ENCODE measurements around the gene LRMDA. TPM values are rescaled to one million over a fixed set of nuclear protein-coding genes. Genes with fewer than 3 reads are reported as not detected.

The LRMDA gene
- total and polyA plus RNA-seq, 7 donors = 2.8 to 22.2 (median 9.0) TPM

DNA sequence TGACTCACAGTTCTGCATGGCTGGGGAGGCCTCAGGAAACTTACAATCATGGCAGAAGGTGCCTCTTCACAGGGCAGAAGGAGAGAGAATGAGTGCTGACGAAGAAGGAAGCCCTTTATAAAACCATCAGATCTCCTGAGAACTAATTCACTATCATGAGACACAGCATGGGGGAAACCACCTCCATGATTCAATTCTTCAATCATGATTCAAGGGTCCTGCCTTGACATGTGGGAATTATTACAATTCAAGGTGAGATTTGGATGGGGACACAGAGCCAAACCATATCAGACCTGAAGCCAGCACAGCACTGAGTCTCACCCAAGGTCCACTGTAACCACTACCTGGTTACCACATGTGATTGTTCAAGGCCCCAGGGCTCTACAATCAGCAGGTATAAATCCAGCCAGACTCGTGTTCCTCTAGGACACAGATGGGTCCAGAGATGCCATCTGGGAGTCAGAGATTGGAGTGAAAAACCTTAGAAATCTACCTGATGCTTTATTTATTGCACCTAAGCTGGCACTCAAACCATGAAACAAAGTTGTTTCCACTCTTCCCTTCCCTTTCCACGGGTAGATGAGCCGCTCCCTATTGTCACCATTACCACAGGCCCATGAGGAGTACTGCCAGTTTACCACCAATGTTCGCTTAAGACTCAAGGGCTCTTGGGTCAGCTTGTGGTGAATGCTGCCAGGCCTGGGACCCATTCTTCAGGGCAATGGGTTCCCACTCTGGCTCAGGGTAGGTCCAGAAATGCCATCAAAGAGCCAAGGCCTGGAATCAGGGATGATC, 1061.5 kb downstream of the LRMDA start:
- Histone ChIP-seq H3K4me1 (no peaks in the 10 kb centered on the region), H3K9me3 (peaks cover 0 to 12% (median 2%) of the 10 kb centered on the region in 4 donors), H3K4me3 (no peak overlapping the region), H3K27me3 (no peaks in the 10 kb centered on the region), H3K27ac (no peak overlapping the region), H3K36me3 (no peaks in the 10 kb centered on the region)
- no peak for DNase-seq
- intact Hi-C loops (cut with DNase I) = no loop called here
- WGBS, 2 donors = 86 to 95% methylated on average over 5 of the region's 5 CpGs
- TF ChIP-seq POLR2AphosphoS5 (IDR thresholded peaks at IDR 0.05) (no peak), POLR2A (IDR thresholded peaks at IDR 0.05) (no peak), EP300 (IDR thresholded peaks at IDR 0.05) (no peak)
- TF ChIP-seq, protein P1, sequence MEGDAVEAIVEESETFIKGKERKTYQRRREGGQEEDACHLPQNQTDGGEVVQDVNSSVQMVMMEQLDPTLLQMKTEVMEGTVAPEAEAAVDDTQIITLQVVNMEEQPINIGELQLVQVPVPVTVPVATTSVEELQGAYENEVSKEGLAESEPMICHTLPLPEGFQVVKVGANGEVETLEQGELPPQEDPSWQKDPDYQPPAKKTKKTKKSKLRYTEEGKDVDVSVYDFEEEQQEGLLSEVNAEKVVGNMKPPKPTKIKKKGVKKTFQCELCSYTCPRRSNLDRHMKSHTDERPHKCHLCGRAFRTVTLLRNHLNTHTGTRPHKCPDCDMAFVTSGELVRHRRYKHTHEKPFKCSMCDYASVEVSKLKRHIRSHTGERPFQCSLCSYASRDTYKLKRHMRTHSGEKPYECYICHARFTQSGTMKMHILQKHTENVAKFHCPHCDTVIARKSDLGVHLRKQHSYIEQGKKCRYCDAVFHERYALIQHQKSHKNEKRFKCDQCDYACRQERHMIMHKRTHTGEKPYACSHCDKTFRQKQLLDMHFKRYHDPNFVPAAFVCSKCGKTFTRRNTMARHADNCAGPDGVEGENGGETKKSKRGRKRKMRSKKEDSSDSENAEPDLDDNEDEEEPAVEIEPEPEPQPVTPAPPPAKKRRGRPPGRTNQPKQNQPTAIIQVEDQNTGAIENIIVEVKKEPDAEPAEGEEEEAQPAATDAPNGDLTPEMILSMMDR (IDR thresholded peaks at IDR 0.05) = no peak

DNA sequence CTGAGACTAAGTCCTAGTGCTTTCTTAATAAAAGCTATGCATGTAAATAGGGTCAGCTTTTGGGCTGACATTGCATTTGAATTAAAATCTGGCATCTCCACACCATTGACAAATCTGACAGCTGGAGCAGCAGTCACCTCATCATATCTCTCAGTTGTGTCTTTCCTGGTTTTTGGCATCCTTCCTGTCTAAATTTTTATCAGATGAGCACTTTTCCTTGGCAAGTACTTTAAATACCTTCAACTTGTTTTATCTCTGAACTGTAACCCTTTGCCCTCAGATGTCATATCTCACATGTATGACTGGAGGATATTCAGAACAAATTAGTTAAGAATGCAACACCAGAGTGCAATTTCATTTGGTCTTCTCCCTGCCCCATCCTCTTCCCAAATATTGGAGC, 1066.2 kb downstream of the LRMDA start:
- DNase-seq = no peak
- Histone ChIP-seq H3K36me3 (no peaks in the 10 kb centered on the region), H3K27me3 (no peaks in the 10 kb centered on the region), H3K27ac (no peak overlapping the region), H3K4me1 (no peaks in the 10 kb centered on the region), H3K4me3 (no peak overlapping the region), H3K9me3 (peaks cover 0 to 8% (median 2%) of the 10 kb centered on the region in 4 donors)
- intact Hi-C loops (cut with DNase I) = no loop called here
- TF ChIP-seq EP300 (IDR thresholded peaks at IDR 0.05) (no peak), POLR2AphosphoS5 (IDR thresholded peaks at IDR 0.05) (no peak)

DNA sequence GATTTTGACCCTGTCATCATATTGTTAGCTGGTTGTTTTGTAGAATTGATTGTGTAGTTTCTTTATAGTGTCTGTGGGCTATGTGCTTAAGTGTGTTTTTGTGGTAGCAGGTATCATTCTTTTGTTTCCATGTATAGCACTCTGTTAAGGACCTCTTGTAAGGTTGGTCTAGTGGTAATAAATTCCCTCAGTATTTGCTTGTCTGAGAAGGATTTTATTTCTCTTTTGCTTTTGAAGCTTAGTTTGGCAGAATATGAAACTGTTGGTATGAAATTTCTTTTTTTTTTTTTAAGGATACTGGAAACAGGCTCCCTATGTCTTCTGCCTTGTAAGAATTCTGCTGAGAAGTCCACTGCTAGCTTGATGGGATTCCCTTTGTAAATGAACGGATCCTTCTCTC, 1073.4 kb downstream of the LRMDA start:
- no peak for TF ChIP-seq POLR2A (IDR thresholded peaks at IDR 0.05)
- no peak for TF ChIP-seq EP300 (IDR thresholded peaks at IDR 0.05)
- TF ChIP-seq, protein P1 (IDR thresholded peaks at IDR 0.05) = no peak
- TF ChIP-seq POLR2AphosphoS5 (IDR thresholded peaks at IDR 0.05) = no peak
- Histone ChIP-seq H3K27me3 (no peaks in the 10 kb centered on the region), H3K27ac (no peak overlapping the region), H3K4me3 (no peak overlapping the region), H3K36me3 (no peaks in the 10 kb centered on the region), H3K9me3 (peaks cover 0 to 3% (median 0%) of the 10 kb centered on the region in 4 donors), H3K4me1 (no peaks in the 10 kb centered on the region)
- 92 to 93% methylated on average over 1 of the region's 1 CpG for WGBS, 2 donors
- intact Hi-C loops (cut with DNase I) = no loop called here
- no peak for DNase-seq

DNA sequence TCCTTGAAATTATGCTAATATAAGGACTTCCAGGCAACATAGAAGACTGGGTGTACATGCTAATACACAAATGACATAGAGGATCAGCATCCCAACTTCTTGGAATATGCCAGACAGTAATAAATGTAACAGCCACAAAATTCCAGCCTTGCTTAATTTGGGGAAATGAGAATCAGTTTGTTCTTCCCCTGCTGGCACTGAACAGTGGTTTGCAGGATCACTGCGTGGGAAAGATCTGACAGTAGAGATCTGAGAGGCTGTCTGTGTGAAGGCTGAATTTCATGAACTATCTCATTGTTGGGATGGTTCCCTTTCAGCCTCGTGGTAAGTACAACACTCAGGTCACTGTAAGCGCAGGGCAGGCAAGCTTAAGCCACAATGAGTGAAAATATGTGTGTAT, 1078.0 kb downstream of the LRMDA start:
- Histone ChIP-seq H3K27me3 (no peaks in the 10 kb centered on the region), H3K36me3 (no peaks in the 10 kb centered on the region), H3K27ac (no peak overlapping the region), H3K9me3 (no peaks in the 10 kb centered on the region), H3K4me1 (no peaks in the 10 kb centered on the region), H3K4me3 (no peak overlapping the region)
- intact Hi-C loops (cut with DNase I) = no loop called here
- WGBS, 2 donors = 70 to 72% methylated on average over 3 of the region's 3 CpGs
- TF ChIP-seq POLR2A (IDR thresholded peaks at IDR 0.05) (no peak), POLR2AphosphoS5 (IDR thresholded peaks at IDR 0.05) (no peak), EP300 (IDR thresholded peaks at IDR 0.05) (no peak)
- DNase-seq = no peak

DNA sequence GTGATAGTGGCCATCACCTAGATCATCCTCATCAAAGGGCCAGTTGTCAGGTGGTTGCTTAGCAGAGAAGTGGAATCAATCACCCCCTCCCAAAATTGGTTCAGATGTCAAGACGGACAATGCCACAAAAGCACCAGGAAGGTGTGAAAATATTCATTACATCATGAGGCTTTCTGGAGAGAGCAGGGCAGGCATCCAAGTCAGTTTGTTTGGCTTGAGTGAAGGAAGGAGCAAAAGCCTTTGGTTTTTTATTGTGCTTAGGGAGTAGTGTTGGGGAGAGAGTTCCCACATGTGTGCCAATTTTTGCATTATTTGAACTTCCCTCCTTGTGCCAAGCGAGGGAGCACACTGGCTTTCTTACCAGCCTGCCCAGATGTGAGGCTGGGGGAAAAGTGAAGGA, 1082.9 kb downstream of the LRMDA start:
- DNase-seq = no peak
- 90% methylated on average over 2 of the region's 2 CpGs for WGBS, 2 donors
- Histone ChIP-seq H3K9me3 (no peaks in the 10 kb centered on the region), H3K27ac (no peak overlapping the region), H3K4me1 (no peaks in the 10 kb centered on the region), H3K4me3 (no peak overlapping the region), H3K27me3 (no peaks in the 10 kb centered on the region), H3K36me3 (no peaks in the 10 kb centered on the region)
- TF ChIP-seq EP300 (IDR thresholded peaks at IDR 0.05) = no peak
- TF ChIP-seq POLR2AphosphoS5 (IDR thresholded peaks at IDR 0.05) = no peak
- no peak for TF ChIP-seq POLR2A (IDR thresholded peaks at IDR 0.05)
- TF ChIP-seq, protein P1 (IDR thresholded peaks at IDR 0.05) = no peak
- intact Hi-C loops (cut with DNase I) = loop anchor here (10.0 kb wide), 1 partner anchor 50 kb away; no protein-coding TSS in a partner anchor

Measured in sigmoid colon (tissue), 7 donors.